GM13977 (cell line): ENCODE measurements around the gene CELF5.

Source experiments
- DNase-seq: peaks from one replicate; pipeline ENCODE4 v3.0.0; 2012; ENCODE audit warnings: low spot score
- in situ Hi-C: fragments of 300-500 bp; cut with MboI; formaldehyde crosslinking; loops from one replicate; pipeline ENCODE4 v1.12.0; 2022; ENCODE audit warnings: low sequenced_read_pairs, low pct_unique_long_range_greater_than_20kb, mixed read lengths, inconsistent platforms; ENCODE audit not compliant: unreplicated experiment
- TF ChIP-seq, protein P1 (sequence below): IDR thresholded peaks from 2 replicates; pipeline ENCODE4 v1.5.1; 2012; ENCODE audit warnings: mild to moderate bottlenecking, control low read depth; ENCODE audit not compliant: insufficient read depth; ENCODE audit errors: extremely low read depth, missing control alignments

The CELF5 gene

DNA sequence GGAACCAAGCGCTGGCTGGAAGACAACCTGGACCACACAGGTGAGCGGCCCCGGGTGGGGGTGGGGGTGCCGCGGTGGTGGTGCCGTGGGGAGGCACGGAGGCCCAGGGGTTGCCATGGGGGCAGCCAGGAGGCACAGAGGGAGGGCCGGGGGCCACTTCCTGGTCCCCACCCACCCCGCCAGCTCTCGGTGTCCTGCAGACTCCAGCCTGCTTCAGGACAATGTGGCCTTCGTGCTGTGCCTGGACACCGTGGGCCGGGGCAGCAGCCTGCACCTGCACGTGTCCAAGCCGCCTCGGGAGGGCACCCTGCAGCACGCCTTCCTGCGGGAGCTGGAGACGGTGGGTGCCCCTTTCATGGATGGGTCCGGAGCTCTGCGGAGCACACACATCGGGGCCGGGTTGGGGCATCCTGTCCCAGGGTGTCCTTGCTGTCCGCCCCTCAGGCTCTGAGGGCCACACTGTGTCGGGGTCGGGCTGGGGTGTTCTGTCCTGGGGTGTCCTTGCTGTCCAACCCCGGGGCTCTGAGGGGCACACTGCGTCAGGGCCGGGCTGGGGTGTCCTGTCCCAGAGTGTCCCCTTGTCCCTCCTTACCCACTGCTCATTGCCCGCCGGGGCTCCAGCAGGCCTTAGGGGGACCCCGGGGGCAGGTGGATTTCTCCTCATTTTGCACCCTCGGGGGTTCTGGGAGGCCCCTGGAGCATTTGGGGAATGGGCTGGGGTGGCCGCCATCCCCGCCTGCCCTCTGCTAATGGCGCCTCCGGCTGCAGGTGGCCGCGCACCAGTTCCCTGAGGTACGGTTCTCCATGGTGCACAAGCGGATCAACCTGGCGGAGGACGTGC lies 20.4 kb upstream of the CELF5 start:
- TF ChIP-seq, protein P1, sequence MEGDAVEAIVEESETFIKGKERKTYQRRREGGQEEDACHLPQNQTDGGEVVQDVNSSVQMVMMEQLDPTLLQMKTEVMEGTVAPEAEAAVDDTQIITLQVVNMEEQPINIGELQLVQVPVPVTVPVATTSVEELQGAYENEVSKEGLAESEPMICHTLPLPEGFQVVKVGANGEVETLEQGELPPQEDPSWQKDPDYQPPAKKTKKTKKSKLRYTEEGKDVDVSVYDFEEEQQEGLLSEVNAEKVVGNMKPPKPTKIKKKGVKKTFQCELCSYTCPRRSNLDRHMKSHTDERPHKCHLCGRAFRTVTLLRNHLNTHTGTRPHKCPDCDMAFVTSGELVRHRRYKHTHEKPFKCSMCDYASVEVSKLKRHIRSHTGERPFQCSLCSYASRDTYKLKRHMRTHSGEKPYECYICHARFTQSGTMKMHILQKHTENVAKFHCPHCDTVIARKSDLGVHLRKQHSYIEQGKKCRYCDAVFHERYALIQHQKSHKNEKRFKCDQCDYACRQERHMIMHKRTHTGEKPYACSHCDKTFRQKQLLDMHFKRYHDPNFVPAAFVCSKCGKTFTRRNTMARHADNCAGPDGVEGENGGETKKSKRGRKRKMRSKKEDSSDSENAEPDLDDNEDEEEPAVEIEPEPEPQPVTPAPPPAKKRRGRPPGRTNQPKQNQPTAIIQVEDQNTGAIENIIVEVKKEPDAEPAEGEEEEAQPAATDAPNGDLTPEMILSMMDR: no peak
- DNase-seq: no peak
- in situ Hi-C loops: no loop called here

DNA sequence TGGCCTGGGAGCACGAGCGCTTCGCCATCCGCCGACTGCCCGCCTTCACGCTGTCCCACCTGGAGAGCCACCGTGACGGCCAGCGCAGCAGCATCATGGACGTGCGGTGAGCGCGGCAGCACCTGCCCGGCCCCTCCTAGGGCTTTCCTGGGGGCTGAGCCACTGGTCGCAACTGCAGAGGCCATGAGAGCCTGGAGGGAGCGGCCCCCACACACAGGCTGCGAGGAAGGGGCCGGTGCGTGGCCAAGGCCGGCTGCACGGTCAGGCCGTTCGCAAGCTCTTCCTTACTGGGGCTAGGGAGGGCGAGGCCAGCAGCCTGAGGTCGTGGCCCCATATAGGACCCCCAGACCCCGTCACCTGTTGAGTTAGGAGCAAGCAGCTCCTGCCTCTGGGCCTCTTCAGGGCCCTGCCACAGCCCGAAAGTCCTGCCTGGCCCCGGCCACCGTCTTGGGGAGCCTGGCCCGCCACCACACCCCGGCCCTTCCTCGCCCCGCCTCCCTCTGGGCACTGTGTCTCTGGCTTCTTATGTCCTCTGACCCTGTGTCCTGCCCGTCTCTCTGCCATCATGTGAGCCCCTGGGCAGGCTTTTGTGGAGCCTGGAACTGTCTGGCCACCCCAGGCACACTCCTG lies 19.7 kb upstream of the CELF5 start:
- in situ Hi-C loops: no loop called here
- TF ChIP-seq, protein P1: no peak
- DNase-seq: no peak

DNA sequence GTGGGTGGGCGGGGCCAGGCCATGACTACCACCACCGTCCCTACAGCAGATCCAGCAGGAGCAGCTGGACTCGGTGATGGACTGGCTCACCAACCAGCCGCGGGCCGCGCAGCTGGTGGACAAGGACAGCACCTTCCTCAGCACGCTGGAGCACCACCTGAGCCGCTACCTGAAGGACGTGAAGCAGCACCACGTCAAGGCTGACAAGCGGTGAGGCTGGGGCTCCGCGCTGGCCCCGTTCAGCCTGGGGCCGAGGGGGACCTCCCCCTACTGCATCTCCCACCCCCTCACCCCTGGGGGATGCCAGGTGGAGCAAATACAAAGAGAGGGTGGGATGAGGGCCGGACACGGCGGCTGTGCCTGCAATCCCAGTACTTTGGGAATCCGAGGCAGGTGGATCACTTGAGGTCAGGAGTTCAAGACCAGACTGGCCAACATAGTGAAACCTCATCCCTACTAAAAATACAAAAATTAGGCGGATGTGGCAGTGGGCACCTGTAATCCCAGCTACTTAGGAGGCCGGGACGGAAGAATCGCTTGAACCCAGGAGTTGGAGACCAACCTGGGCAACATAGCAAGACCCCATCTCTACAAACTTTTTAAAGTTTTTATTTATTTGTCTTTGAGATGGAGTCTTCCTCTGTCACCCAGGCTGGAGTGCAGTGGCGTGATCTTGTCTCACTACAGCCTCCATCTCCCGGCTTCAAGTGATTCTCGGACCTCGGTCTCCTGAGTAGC lies 18.1 kb upstream of the CELF5 start:
- in situ Hi-C loops: no loop called here
- no peak for DNase-seq
- TF ChIP-seq, protein P1: no peak

DNA sequence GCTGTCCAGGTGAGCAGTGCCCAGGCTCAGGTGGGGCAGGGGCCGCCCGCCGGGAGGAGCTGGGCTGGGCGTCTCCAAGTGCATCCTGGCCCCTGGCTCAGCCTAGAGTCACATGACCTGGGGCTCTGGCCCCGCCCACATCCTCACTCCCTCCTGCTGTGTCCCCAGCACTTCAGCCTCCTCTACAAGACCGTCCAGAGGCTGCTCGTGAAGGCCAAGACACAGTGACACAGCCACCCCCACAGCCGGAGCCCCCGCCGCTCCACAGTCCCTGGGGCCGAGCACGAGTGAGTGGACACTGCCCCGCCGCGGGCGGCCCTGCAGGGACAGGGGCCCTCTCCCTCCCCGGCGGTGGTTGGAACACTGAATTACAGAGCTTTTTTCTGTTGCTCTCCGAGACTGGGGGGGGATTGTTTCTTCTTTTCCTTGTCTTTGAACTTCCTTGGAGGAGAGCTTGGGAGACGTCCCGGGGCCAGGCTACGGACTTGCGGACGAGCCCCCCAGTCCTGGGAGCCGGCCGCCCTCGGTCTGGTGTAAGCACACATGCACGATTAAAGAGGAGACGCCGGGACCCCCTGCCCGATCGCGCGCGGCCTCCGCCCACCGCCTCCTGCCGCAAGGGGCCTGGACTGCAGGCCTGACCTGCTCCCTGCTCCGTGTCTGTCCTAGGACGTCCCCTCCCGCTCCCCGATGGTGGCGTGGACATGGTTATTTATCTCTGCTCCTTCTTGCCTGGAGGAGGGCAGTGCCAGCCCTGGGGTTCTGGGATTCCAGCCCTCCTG lies 16.8 kb upstream of the CELF5 start:
- no peak for DNase-seq
- in situ Hi-C loops: no loop called here
- TF ChIP-seq, protein P1: no peak

DNA sequence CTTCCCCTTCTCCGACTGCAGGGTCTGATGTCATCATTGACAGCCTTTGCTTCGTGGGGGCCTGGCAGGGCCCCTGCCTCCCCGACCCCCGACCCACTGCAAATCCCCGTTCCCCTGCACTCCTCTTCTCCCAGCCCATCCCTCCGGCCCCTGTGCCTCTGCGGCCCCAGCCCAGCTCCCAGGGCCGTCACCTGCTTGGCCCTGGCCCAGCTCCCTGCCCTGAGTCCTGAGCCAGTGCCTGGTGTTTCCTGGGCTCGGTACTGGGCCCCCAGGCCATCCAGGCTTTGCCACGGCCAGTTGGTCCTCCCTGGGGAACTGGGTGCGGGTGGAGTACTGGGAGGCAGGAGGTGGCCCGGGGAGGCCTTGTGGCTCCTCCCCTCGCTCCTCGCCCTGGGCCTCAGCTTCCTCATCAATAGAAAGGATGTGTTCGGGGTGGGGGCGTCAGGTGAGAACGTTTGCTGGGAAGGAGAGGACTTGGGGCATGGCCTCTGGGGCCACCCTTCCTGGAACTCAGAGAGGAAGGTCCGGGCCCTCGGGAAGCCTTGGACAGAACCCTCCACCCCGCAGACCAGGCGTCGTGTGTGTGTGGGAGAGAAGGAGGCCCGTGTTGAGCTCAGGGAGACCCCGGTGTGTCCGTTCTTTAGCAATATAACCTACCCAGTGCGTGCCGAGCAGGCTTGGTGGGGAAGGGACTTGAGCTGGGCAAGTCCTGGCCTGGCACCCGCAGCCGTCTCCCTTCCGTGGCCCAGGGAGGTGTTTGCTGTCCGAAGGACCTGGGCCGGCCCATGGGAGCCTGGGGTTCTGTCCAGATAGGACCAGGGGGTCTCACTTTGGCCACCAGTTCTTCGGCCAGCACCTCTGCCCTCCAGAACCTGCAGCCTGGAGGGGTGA lies 15.9 kb upstream of the CELF5 start:
- no peak for DNase-seq
- TF ChIP-seq, protein P1: no peak
- in situ Hi-C loops: no loop called here
